HG02870 (cell line): ENCODE results near the gene RABGAP1.

Experiments
- ATAC-seq: cut with Tn5 transposase; IDR thresholded peaks from one replicate; pipeline ENCODE4 v1.9.1; 2021; ENCODE audit warnings: mild to moderate bottlenecking, moderate library complexity; ENCODE audit not compliant: unreplicated experiment

The RABGAP1 gene

DNA sequence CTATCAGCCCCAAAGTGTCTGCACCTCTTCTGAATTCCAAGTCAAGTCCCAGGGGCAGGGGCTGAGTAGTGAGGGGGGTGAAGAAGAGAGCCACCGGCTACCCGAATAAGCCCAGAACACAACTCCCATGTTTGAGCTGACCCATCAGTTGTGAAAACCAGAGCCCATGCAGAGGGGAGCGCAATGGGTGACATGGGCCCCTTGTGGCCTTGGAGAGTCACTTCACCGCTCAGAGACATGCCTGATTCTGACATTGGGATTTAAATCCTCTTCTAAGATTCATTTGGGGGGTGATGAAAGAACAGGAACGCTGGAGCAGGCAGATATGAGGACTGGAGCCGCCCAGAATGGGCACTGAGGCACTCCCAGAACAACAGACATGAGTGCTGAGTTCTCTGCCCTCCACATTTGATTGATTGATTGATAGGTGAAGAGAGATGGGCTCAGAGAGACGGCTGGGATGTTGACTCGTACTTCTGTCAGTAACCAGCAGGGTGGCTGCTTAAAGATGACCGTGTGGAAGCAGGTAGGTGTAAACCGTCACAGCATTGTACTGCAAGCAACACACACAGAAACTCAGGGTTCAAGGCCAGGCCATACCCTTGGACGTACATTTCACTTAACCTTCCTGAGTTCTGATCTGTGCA lies 166.9 kb downstream of the RABGAP1 start:
- no peak for ATAC-seq

GRCh38 chr9:123108976-123109375 lies 168.2 kb downstream of the RABGAP1 start:
- no peak for ATAC-seq

DNA sequence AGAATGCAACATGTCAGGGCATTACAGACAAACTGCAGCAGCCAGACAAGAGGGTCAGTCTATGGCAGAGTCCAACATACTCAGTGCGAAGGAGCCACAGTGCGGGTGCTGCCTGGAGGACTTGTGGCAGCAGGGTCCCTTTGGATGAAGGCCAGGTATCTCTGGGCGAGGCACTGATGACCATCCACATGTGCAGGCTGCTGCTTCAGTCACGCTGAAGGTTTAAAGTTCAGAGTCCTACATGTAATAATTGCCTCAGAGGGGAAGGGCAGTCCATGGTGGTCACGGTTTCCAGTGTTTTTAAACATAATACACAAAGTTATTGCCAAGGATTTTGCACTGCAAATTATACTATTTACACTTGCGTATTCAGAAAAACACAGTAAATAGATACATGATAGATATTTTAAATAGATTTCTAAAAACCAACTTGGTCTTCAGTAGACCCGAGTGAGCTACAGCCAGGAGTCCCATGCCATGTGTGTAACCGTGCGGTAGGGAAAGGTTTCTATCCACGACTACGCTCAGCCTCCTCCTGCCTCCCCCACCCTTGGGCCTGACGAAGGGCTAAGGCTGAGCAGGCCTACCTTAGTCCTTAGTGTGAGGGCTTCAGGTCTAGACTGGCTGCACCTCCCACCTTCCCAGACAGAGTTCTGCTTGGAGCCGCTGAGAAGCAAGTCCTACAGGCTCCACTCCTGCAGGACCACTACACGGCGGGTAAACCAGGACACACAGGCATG lies 168.9 kb downstream of the RABGAP1 start:
- no peak for ATAC-seq

DNA sequence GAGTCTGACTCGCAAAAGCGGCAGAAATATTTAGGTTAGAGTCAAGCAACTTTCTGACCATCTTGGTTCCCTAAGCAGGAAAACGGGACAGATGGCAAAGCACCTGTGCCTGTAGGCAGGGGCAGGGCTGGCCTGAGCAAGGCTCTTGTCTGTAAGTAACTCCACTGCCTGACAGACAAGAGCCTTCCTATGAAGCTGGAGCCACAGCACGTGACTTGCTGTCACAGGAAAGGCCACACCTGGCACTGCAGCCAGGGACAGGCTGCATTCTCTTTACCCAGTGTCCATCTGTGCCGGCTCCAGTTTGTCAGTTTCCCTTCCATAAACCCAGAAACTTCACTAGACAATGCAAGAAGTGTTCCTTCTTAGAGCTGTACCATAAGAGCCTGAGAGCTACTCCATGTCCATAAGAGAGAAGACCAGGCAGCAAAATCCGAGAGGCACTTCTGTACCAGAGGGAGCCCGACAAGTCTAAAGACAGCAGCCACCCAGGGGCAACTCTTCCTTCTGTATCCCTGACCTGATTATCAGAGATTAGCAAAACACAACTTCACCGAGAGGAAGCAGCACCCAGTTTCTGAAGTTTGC lies 170.7 kb downstream of the RABGAP1 start:
- ATAC-seq, result no peak

DNA sequence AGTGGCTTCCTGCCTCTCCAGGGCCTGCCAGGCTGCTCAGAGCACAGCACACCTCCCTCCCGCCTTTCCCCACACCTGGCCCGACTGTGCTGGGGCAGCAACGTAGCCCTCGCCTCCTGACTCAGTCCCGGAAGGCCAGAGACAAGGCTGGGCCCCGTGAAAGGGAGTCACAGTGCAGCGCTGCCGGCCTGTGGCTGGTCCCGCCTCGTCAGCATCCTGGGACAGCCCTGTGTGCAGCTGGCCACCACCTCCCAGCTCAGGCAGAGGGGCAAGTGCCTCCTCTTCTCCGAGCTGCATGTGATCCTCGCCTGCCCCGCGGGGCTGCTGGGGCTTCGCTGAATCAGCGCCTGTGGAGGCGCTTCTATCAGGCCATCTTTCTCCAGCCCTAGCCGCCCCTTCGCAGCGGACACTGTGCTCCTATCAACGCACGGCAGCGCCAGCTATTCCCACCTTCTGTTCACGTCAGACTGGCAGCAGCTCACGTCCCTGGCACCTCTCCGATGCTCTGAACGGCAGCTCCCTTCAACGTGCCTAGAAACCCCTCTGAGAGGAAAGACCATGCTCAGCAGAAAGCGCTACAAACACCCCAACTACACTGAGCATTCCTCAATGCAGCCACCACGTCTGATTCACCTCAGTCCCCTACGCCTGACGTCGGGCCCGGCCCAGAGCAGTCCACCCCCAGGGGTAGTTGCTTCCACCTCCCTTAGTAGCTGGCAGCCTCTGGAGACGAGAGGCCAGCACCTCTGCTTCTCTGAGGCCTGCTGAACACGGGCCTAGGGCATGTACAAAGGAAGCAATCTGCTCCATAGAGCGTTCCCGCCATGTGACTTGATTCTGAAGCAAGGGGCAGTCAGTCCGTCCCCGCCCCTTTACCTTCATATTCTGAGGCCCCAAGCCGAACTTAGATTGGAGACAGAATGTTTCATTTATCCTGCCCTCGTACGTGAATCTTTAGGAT lies 171.5 kb downstream of the RABGAP1 start:
- ATAC-seq, result no peak

GRCh38 chr9:123113185-123113584 lies 172.4 kb downstream of the RABGAP1 start:
- ATAC-seq, result no peak

GRCh38 chr9:123115146-123115913 lies 174.5 kb downstream of the RABGAP1 start:
- no peak for ATAC-seq

- no peak for ATAC-seq
These were observed 175.2 kb downstream of the RABGAP1 start for GRCh38 chr9:123116036-123116435.

DNA sequence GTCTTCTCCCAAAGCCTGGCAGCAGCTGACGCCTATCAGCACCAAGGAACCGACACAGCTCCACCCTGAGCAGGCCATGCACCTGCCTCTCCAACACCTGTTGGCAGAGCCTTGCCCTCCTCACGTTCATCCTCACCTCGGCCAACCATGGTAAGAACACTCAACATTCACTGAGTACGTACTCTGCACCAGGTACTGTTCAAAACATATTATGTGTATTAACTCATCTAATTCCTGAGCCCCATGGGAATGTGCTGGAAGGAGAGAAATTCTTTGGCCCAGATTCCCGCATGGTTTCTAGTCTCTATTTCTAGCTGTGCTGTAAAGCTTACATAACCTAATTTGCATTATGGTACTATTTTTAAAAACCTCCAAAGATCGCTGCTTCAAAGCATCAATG lies 178.7 kb downstream of the RABGAP1 start:
- no peak for ATAC-seq

- no peak for ATAC-seq
These were observed 179.3 kb downstream of the RABGAP1 start for GRCh38 chr9:123120131-123120530.

DNA sequence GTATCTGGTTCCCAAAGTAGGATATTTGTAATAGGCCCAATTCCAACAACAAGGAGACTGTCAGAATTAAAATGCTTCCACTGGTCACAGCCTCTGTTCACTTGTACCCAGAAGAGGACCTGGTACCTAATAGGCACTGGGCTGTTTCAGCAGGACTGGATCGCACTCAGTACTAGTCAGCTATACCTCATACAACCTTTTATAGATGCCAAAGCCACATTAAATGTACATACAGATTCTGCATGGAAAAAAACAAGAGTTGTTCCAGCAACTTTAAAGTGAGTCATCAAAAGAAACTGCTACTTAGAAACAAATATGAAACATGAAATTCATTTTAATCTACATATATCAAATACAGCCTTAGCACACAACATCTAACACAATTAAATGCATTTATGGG lies 180.1 kb downstream of the RABGAP1 start:
- ATAC-seq, result no peak

DNA sequence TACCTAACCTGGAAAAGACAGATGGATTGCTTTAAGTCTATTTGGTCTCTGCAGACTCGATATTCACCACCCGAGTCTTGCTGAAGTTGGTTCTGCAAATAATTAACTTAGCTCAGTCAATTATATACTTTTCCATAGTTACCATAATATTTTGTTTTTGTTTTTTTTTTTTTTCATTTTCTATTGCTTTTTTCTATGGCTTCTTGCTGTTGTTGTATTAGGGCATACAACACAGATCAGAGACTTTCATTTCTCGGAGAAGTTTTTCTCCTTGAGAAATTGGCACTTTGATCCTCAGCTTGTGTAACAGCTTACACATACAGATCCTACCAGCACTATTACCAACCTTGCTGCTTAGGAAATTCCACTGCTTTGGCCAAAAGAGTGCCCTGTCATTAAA lies 180.6 kb downstream of the RABGAP1 start:
- ATAC-seq, result no peak

DNA sequence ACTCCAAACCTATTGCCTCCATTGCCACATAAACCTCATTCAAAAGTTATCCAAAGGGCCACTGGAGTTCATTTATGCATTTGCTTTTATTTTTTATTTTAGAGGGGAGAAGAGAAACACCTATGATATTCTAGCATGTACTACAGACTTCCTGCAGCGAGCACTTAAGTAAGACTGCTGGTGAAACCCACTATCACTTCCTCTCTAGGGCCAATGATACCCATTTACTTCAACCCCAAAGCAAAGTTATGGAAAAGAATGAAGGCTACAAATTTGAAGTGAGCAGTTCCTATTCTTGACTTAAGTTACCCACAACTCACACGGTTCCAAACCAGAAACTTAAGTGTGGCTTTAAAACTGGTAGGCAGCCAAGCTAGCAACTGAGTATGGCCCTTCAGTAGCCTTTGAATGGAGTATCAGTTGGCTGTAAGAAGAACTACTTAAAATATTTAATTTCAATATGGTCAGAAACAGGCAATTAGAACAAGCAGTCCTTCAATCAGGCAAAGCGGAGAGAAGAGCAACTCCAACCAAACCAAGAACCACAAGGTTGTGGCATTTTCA lies 186.8 kb downstream of the RABGAP1 start:
- no peak for ATAC-seq

DNA sequence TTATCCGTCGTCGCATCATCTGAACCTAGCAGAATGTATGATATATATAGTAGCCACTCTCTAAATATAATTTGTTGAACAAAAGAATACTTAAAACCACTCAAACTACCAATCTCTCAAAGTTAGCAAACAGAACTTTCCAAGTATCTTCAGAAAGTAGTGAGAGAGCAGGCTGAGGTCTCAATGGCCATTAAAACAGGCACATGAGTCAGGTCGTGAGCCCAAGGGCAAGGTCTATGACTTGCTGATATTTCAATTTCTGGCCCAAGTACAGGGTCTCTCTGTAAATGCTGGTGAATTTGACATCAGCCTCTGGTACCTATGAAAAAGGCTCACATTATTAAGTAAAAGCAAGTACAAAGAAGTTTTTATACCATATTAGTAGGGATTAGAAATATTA lies 187.8 kb downstream of the RABGAP1 start:
- no peak for ATAC-seq

DNA sequence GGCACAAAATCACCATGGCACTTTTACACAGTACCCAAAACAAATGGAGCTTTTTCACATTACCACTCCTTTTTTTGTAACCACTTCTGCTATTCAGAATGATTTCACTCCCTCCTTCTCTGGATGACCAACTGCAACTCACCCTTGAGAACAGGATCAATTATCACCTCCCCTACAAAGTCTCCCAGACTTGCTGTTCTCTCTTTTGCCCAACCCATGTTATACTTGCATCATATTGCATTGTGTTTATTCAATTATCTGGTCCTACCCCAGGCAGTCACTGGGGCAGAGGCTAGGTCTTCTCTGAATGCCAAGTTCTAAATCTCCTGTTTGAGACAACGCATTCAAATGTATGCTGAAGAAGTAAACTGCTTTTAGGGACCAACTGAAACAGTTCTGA lies 188.6 kb downstream of the RABGAP1 start:
- no peak for ATAC-seq

DNA sequence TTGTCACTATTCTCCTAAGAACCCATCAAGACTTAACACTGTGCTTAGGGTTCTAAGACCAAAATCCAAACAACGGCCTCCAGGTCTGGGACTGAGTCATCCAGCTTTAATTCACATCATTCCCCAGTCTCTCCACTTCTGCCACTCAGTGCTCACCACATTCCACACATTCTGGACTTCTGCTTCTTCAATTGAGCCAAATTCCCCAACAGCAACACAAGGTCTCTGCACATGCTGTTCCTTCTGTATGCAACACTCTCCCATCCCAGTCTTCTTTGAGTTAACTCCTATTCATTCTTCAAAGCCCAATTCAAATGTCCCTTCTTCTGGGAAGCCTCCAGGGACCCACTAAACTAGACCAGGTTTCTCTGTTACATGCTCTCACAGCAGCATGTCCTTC lies 190.4 kb downstream of the RABGAP1 start:
- no peak for ATAC-seq

DNA sequence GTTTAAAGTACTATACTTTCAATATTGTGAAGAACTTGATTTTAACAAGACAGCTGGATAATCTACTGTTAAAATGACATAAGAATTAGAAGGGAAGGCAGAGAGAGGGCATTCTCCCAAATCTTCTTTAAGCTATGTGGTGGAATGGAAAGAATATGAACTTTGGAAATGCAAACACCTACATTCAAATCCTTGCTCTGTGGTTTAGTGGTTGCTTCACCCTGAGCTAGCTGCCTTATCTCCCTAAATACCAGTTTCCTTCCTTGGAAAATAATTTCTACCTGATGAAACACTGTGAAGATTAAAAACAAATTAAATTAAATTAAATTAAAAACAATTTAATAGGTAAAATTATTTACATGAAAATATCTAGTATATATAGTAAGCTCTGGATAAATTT lies 191.2 kb downstream of the RABGAP1 start:
- ATAC-seq, result no peak

GRCh38 chr9:123132696-123133095 lies 191.9 kb downstream of the RABGAP1 start:
- ATAC-seq, result no peak

DNA sequence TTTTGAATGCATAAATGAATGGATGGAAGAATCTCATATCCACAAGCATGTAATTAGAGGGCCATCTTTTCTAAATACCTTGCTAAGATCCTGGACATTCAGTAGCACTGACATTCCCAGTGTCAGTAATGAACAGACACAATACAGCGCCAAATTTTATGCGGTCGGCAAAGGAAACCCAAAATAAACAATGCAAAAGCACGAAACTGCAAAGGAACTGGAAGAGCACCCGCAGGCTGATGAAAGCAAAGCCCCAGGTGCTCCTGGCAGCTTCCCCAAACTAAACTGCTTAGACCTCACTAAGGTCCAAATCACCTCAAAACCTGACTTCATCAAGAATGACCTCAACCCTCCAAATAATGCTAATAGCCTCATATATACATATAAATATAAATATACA lies 194.6 kb downstream of the RABGAP1 start:
- ATAC-seq, result no peak

GRCh38 chr9:123138163-123138562 lies 197.3 kb downstream of the RABGAP1 start:
- no peak for ATAC-seq
